ENCODE data around the gene DOCK2. TPM values are rescaled to one million over a fixed set of nuclear protein-coding genes. Genes with fewer than 3 reads are reported as not detected.

Gene DOCK2
- total RNA-seq, 1 donor from 2014 or later: 1.1 TPM

- no peak overlapping the region for H3K27ac Mint-ChIP-seq
- Histone ChIP-seq H3K4me3 (no peak overlapping the region), H3K27ac (no peak overlapping the region), H3K4me1 (no peaks in the 10 kb centered on the region), H2AFZ (replicated peaks) (no peak overlapping the region), H3K27me3 (no peaks in the 10 kb centered on the region), H3K79me2 (ENCODE audit: low read depth) (no peaks in the 10 kb centered on the region), H3K36me3 (no peaks in the 10 kb centered on the region), H3F3A (ENCODE audit: low read depth) (no peaks in the 10 kb centered on the region), H3K9ac (no peak overlapping the region), H4K20me1 (ENCODE audit: low read depth) (no peaks in the 10 kb centered on the region), H3K9me3 (ENCODE audit: low read depth) (no peaks in the 10 kb centered on the region), H3K4me2 (no peak overlapping the region)
- H3K9me3 Mint-ChIP-seq: no peaks in the 10 kb centered on the region
- DNase-seq (ENCODE audit: low spot score): no peak
- H3K27me3 Mint-ChIP-seq (ENCODE audit: insufficient read depth, low read depth): peaks cover 5% of the 10 kb centered on the region
- peaks cover 8% of the 10 kb centered on the region for H3K4me1 Mint-ChIP-seq
- TF ChIP-seq EZH2phosphoT487 (IDR thresholded peaks at IDR 0.05) (no peak), EZH2 (IDR thresholded peaks at IDR 0.05) (no peak)
- TF ChIP-seq, protein P1, sequence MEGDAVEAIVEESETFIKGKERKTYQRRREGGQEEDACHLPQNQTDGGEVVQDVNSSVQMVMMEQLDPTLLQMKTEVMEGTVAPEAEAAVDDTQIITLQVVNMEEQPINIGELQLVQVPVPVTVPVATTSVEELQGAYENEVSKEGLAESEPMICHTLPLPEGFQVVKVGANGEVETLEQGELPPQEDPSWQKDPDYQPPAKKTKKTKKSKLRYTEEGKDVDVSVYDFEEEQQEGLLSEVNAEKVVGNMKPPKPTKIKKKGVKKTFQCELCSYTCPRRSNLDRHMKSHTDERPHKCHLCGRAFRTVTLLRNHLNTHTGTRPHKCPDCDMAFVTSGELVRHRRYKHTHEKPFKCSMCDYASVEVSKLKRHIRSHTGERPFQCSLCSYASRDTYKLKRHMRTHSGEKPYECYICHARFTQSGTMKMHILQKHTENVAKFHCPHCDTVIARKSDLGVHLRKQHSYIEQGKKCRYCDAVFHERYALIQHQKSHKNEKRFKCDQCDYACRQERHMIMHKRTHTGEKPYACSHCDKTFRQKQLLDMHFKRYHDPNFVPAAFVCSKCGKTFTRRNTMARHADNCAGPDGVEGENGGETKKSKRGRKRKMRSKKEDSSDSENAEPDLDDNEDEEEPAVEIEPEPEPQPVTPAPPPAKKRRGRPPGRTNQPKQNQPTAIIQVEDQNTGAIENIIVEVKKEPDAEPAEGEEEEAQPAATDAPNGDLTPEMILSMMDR (IDR thresholded peaks at IDR 0.05): no peak
- no peaks in the 10 kb centered on the region for H3K36me3 Mint-ChIP-seq
- H3K4me3 Mint-ChIP-seq: no peak overlapping the region
Observed at GRCh38 chr5:169744336-169744735, 107.3 kb downstream of the DOCK2 start.

- Histone ChIP-seq H2AFZ (replicated peaks) (no peak overlapping the region), H3K27me3 (no peaks in the 10 kb centered on the region), H3K4me1 (no peaks in the 10 kb centered on the region), H3K79me2 (ENCODE audit: low read depth) (no peaks in the 10 kb centered on the region), H4K20me1 (ENCODE audit: low read depth) (no peaks in the 10 kb centered on the region), H3K36me3 (no peaks in the 10 kb centered on the region), H3K4me2 (no peak overlapping the region), H3F3A (ENCODE audit: low read depth) (no peaks in the 10 kb centered on the region), H3K9ac (no peak overlapping the region), H3K9me3 (ENCODE audit: low read depth) (no peaks in the 10 kb centered on the region), H3K27ac (no peak overlapping the region), H3K4me3 (no peak overlapping the region)
- no peaks in the 10 kb centered on the region for H3K36me3 Mint-ChIP-seq
- H3K9me3 Mint-ChIP-seq: no peaks in the 10 kb centered on the region
- no peak for TF ChIP-seq EZH2phosphoT487 (IDR thresholded peaks at IDR 0.05)
- TF ChIP-seq, protein P1 (IDR thresholded peaks at IDR 0.05): no peak
- no peak for TF ChIP-seq EZH2 (IDR thresholded peaks at IDR 0.05)
- H3K4me3 Mint-ChIP-seq: no peak overlapping the region
- DNase-seq (ENCODE audit: low spot score): no peak
- peaks cover 8% of the 10 kb centered on the region for H3K4me1 Mint-ChIP-seq
- H3K27ac Mint-ChIP-seq: no peak overlapping the region
- peaks cover 2% of the 10 kb centered on the region for H3K27me3 Mint-ChIP-seq (ENCODE audit: insufficient read depth, low read depth)
Observed at GRCh38 chr5:169745441-169746146, 108.5 kb downstream of the DOCK2 start.

GRCh38 chr5:169746147-169746694 lies 109.1 kb downstream of the DOCK2 start:
- Histone ChIP-seq H3K9ac (no peak overlapping the region), H3K4me2 (no peak overlapping the region)

More at GRCh38 chr5:169746147-169746694, 109.1 kb downstream of the DOCK2 start:
- Histone ChIP-seq H3F3A (ENCODE audit: low read depth) (no peaks in the 10 kb centered on the region), H3K79me2 (ENCODE audit: low read depth) (no peaks in the 10 kb centered on the region), H3K27me3 (no peaks in the 10 kb centered on the region), H3K9me3 (ENCODE audit: low read depth) (no peaks in the 10 kb centered on the region), H3K4me3 (no peak overlapping the region), H3K4me1 (no peaks in the 10 kb centered on the region), H3K27ac (no peak overlapping the region), H4K20me1 (ENCODE audit: low read depth) (no peaks in the 10 kb centered on the region), H2AFZ (replicated peaks) (no peak overlapping the region), H3K36me3 (no peaks in the 10 kb centered on the region)
- H3K4me3 Mint-ChIP-seq: no peak overlapping the region
- DNase-seq (ENCODE audit: low spot score): no peak
- TF ChIP-seq EZH2phosphoT487 (IDR thresholded peaks at IDR 0.05) (no peak), EZH2 (IDR thresholded peaks at IDR 0.05) (no peak)
- TF ChIP-seq, protein P1 (IDR thresholded peaks at IDR 0.05): no peak
- no peaks in the 10 kb centered on the region for H3K9me3 Mint-ChIP-seq
- no peaks in the 10 kb centered on the region for H3K36me3 Mint-ChIP-seq
- H3K27ac Mint-ChIP-seq: no peak overlapping the region
- no peaks in the 10 kb centered on the region for H3K27me3 Mint-ChIP-seq (ENCODE audit: insufficient read depth, low read depth)
- peaks cover 8% of the 10 kb centered on the region for H3K4me1 Mint-ChIP-seq

Measured in neural progenitor cell (in vitro differentiated cells).